ENCODE results near the gene HERPUD1. TPM values are rescaled to one million over a fixed set of nuclear protein-coding genes. Genes with fewer than 3 reads are reported as not detected.

The HERPUD1 gene
- total RNA-seq, 1 donor from 2014 or later: 114 TPM

DNA sequence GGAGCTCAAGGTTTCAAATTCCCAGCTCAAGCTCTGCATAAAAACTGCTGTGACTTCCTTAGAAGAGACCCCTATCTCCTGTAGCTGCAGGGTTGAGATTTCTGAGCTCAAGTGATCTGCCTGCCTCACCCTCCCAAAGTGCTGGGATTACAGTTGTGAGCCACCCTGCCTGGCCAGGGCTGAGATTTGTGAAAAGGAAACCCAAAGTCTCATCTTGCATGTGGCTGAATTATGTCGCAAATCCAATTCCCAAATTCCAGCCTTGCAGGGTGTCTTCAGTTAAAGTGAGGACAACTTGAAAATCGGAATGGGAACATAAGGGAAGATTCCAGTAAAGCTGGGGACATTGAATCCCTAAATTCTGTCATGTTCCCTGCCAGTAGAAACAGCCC lies 15.7 kb downstream of the HERPUD1 start:
- intact Hi-C loops (cut with DNase I): no loop called here
- DNase-seq (ENCODE audit: missing footprints): no peak
- ATAC-seq: no peak

DNA sequence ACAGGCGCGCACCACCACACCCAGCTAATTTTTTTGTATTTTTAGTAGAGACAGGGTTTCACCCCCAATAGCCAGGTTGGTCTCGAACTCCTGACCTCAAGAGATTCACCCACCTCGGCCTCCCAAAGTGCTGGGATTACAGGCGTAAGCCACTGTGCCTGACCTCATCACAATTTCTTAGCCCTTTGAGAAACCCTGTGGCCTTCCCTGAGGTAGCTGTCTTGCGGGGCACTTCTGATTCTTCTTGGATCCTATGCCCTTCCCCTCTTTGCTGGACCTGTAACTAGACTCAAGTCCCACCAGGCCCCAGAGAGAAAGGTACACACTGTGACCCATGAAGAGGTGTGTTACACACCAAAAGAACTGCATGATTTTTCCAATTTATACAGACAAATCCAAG lies 16.3 kb downstream of the HERPUD1 start:
- ATAC-seq (no peak), DNase-seq (ENCODE audit: missing footprints) (no peak)
- intact Hi-C loops (cut with DNase I): no loop called here

DNA sequence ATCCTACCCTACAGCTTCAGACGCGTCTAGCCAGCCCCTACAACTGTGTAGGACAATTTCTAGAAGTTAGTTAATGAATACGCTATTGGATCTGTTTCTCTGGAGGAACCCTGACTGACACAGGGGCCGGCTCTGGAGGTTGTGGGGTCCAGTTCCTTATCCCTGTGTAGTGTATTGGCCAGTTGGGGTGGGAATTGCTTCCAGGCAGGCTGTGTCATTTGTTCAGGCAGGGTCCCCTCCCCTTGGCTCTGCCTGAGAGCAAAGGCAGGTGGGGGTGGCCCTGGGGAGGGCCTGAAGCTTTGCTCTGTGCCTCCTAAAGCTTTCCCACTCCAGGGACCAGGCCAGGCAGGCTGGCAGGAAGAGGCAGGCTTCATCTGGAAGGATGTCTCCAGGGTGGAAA lies 18.1 kb downstream of the HERPUD1 start:
- intact Hi-C loops (cut with DNase I): no loop called here

DNA sequence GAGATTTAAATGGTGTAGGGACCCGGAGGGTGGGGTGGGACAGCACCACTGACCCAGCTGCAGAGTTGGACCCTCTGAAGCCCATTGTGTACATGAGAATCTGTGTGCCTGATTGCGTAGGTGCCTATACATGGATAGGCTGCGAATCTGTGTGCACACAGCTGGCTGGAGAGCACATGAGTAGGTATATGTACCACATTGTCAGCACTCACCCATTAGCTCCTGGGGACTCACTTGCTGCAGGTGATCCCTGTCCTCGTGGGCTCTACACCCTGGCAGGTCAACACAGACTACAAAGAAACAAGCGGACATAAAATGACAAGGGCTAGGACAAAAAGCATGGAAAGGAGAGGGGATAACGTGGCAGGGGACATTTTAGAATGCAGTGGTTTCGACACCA lies 18.5 kb downstream of the HERPUD1 start:
- ATAC-seq (no peak), DNase-seq (ENCODE audit: missing footprints) (no peak)
- intact Hi-C loops (cut with DNase I): no loop called here

More for the DNA sequence above, 18.1 kb downstream of the HERPUD1 start:
- ATAC-seq: no peak
- no peak for DNase-seq (ENCODE audit: missing footprints)

DNA sequence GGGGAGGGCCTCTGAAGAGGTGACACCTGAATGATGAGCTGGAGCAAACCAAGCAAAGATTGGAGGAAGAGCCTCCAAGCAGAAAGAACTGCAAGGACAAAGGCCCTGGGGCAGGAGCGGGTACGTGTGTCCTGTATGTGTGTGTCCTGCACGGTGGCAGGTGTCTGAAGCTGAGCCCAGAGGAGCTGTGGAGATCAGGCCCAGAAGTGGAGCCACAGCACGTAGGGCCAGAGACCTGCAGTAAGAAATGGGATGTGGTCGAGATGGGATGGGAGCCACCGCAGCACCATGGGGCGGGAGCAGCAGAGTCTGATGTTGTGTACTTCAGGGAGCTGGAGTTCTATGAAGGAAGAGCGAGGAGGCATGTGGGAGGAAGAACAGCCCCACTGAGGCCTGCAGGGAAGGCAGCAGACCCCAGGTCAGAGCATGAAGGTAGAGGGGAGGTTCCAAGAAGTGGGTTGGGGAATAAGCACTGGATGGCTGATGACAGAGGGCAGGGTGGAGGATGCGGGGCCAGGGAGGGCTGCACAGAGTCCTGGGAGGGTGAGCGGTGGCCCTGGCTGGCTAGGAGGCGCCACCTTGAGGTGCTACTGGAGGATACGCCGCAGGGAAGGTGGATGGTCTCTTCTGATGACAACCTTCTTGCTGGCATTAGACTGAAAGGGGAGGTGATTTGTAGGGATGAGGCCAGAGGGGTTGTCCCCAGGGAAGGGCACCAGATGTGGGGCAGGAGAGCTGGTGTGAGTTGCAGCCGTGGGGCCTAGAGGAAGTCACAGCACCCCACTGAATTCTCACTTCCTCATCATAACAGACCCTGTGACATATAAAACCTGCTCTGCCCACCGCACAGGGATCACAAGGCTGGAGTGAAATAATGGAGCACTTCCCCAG lies 19.2 kb downstream of the HERPUD1 start:
- peak; percentile 75 for ATAC-seq
- intact Hi-C loops (cut with DNase I): loop anchor here (1.0 kb wide), 1 partner anchor 84 kb away; no protein-coding TSS in a partner anchor
- no peak for DNase-seq (ENCODE audit: missing footprints)

DNA sequence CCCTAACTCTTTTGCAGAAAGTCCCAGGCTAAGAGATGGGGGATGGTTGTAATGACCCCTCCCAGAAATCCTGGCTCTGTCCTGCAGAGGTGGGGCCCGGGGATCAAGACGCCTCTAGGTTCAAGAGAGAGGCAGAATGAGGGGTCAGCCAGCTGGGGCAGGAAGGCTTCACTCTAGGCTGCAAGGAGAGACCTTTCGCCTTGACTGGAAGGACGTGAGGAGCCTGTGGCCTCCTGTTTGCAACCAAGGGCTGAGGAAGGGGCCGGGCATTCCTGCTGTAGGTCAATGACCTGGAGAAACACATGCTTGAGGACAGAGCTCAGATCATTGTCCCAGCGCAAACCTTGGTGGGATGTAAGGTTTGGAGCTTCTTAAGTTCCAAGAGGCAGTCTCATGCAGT lies 21.1 kb downstream of the HERPUD1 start:
- ATAC-seq: no peak
- no peak for DNase-seq (ENCODE audit: missing footprints)
- intact Hi-C loops (cut with DNase I): no loop called here

DNA sequence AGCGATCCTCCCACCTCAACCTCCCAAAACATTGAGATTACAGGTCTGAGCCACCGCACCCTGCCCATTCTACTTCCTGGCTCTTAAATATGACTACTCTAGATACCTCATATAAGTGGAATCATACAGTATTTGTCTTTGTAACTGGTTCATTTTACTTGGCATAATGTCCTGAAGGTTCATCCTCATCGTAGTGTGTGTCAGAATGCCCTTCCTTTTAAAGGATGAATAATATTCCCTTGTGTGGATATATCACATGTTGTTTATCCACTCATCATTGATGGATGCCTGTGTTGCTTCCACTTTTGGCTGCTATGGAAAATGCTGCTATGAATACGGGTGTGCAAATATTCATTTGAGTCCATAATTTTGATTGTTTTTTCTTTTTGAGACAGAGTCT lies 24.1 kb downstream of the HERPUD1 start:
- intact Hi-C loops (cut with DNase I): no loop called here
- DNase-seq (ENCODE audit: missing footprints) (no peak), ATAC-seq (no peak)

DNA sequence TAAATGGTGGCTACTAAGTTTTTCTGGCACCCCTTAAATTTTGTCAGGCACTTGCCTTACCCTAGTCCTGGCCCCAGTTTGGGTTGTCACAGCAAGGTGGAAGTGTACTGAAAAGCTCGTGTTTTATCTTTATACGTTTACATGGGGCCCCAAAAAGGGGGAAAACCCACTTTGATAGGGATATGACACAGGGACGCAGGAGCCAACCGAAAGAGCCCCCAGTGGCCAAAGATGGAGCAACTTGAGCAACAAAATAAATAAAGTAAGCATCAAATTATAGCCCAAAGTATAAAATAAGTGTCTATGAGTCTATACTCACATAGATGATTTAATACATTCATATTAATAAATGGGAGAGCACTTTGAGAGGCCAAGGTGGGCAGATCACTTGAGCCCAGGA lies 24.8 kb downstream of the HERPUD1 start:
- DNase-seq (ENCODE audit: missing footprints): no peak
- intact Hi-C loops (cut with DNase I): no loop called here
- ATAC-seq: no peak

DNA sequence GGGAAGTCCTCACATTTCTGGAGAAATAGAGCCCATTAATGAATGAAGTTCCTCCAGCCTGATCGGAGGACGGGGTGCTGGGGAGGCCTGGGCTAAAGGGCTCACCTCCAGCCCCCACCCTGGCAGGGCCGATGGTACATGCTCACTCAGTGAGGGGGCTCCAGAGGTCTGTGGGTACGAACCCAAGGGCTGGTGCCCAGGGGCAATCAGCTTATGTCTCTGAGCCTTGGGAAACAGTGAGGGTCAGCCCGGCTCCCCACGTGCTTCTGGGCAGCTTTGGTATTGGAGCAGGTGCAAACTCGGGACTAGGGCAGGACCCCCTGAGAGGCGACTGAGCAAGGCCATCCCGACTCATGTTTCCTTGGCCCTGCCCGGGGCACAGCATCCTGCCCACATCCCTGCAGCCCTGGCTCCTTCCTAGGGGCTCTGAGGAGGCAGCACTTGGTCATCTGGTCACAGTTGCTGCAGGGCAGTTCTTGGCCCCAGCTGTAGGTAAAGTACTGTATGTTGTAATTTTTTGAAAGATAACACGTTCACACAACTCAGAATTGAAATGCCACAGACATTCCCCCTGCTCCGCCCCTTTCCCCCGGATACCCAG lies 28.8 kb downstream of the HERPUD1 start:
- no peak for DNase-seq (ENCODE audit: missing footprints)
- intact Hi-C loops (cut with DNase I): no loop called here
- no peak for ATAC-seq

DNA sequence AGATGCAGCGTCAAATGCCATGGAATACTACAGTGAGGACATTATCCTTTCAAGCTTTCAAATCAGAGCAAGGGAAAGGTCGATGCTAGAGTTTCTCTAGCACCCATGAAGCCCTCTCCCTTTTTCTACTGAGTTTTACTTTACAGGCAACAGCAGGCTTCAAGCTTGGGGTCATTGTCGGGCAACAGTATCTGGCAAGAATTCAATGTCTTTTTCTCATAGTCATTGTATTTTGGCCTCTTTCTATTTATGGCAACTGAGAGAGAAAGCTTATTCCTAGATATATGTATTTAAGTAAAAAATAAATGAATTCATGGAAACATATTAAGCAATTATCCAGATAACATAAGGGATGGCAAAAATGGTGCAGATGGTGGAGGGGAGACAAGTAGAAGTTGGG lies 29.4 kb downstream of the HERPUD1 start:
- intact Hi-C loops (cut with DNase I): no loop called here
- DNase-seq (ENCODE audit: missing footprints) (no peak), ATAC-seq (no peak)

DNA sequence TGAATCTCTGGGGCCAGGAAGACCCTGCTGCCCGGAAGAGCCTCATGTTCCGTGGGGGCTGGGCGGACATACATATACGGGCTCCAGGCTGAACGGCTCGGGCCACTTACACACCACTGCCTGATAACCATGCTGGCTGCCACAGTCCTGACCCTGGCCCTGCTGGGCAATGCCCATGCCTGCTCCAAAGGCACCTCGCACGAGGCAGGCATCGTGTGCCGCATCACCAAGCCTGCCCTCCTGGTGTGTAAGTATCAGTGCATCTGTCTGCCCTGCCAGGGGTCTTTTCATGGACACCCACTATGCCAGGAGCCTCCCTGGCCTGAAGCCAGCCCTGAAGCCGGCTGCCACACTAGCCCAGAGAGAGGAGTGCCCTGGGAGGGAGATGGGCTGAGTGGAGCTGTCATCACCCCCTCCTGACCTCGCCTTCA lies 29.9 kb downstream of the HERPUD1 start, which contains the start of gene CETP:
TSS of gene CETP (plus strand) at position 100 of the 431 bp plus-strand sequence. CDS start at position 130, 30 bp downstream.
- DNase-seq (ENCODE audit: missing footprints) (no peak), ATAC-seq (peak; percentile 27)
- intact Hi-C loops (cut with DNase I): no loop called here

DNA sequence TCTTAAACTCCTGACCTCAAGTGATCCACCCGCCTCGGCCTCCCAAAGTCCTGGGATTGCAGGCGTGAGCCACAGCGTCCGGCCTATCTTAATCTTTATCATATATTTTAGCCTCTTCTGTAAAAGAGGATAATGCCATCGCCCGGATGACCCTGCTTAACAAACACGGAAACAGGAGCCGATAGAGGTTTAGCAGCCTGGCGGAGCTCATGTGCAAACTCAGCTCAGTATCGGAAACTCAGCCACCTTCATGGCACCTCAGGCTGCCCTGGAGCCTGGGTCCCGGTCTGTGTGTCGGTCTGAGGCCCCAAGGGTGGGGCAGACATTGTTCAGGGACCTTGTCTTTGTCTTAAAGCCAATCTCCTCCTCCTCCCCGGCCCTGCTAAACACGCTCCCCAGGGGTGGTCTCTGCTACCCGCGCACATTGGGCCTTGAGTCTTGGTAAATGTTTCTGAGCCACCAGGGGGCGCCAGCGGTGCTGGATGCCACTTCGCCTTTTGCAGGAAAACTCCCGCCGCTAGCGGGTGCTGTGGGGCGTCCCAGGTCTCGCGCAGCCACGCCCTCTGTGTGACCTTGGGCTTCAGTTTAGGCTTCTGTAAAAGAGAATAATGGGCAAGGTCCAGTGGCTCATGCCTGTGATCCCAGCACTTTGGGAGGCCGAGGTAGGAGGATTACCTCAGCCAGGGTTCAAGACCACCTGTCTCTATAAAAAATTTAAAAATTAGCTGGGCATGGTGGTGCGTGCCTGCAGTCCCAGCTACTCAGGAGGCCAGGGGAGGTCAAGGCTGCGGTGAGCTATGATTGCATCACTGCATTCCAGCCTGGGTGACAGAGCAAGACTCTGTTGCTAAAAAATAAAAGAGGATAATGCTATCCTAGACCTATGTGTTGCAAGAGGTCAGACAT lies 32.6 kb downstream of the HERPUD1 start:
- ATAC-seq (peak; percentile 51), DNase-seq (ENCODE audit: missing footprints) (peak; percentile 96)
- intact Hi-C loops (cut with DNase I): loop anchor here (1.0 kb wide), 1 partner anchor 81 kb away; no protein-coding TSS in a partner anchor

DNA sequence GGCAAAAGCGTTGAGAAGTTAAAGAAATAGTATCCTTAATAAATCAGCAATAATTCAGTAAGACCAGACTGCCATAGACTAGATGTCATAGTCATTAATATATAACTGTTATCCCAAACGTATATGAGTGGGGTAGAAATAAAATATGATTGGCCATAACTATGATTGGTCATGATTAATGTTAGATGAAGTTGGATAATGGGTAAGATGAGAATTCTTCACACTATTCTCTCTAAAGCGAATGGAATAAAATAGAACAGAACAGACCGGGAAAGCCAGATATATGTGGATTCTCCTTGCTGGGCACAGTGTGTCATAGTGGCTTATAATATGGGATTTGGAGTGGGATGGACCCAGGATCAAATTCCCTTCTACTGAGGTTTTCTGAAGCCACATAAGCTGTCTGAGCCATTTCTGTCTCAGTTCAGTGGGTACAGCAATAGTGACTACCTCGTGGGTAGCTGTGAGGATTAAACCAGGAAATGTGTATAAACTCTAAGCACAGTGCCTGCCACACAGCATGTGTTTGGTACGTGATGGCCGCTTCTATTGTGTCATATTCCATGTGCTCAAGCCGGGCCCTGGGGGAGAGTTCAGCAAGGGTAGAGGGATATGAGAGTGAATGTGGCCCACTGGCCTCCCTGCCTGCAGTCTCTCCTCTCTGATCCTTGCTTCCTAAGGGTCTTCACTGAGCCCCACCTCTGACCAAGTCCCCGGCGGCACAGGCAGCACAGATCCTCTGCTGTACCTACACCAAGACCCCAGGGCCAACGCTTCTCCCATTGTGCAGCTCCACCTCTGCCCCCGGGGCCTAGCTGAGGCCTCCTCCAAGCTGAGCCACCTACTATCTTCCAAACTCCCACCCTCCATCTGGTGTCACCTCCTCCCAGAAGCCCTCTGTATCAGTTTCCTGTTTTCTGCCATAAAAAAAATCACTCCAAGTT lies 33.5 kb downstream of the HERPUD1 start:
- ATAC-seq (no peak), DNase-seq (ENCODE audit: missing footprints) (no peak)
- intact Hi-C loops (cut with DNase I): no loop called here

DNA sequence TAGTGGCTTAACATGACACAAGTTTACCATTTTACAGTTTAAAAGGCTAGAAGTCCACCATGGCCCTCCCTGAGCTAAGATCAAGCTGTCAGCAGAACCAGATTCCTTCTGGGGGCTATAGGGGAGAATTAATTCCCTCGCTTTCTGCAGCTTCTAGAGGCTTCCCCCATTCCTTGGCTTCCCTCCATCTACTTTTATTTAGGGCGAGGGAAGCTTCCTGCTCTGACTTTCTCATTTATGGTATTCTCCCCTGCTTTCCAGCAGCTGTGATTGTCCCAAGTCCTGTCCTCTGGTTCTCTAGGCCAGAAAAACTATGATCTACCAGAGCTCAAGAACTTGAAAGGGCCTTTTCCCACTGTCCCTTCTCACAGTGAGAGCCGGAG lies 34.1 kb downstream of the HERPUD1 start:
- no peak for DNase-seq (ENCODE audit: missing footprints)
- intact Hi-C loops (cut with DNase I): no loop called here
- no peak for ATAC-seq

DNA sequence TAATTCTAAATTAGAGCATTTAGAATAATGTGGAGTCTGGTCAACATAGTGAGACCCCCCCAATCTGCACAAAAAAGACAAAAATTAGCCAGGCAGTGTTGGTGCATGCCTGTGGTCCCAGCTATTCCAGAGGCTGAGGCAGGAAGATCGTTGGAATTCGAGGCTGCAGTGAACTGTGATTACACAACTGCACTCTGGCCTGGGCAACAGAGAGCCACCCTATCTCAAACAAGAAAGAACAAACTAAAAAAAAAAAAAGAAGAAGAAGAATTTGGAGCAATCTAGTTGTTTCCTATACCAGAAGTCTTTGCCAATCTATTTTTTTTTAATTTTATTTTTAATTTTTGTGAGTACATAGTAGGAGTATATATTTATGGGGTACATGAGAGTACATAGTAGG lies 35.8 kb downstream of the HERPUD1 start:
- ATAC-seq (no peak), DNase-seq (ENCODE audit: missing footprints) (no peak)
- intact Hi-C loops (cut with DNase I): no loop called here

DNA sequence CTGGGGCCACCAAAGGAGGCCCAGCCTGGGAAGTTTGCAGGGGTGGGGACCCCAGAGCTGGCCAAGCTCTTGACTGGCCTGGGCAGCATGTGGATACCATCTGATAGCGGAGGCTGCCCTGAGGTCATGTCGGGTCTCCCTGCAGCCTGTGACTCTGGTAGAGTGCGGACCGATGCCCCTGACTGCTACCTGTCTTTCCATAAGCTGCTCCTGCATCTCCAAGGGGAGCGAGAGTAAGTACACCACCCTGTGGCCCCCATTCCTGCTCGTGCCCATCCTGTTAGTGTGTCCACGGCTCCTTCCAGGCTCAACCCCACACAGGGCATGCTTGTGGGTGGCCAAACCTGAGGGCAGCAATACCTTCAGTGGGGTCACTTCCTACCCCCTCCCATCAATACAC lies 37.8 kb downstream of the HERPUD1 start:
- no peak for DNase-seq (ENCODE audit: missing footprints)
- intact Hi-C loops (cut with DNase I): no loop called here
- no peak for ATAC-seq

DNA sequence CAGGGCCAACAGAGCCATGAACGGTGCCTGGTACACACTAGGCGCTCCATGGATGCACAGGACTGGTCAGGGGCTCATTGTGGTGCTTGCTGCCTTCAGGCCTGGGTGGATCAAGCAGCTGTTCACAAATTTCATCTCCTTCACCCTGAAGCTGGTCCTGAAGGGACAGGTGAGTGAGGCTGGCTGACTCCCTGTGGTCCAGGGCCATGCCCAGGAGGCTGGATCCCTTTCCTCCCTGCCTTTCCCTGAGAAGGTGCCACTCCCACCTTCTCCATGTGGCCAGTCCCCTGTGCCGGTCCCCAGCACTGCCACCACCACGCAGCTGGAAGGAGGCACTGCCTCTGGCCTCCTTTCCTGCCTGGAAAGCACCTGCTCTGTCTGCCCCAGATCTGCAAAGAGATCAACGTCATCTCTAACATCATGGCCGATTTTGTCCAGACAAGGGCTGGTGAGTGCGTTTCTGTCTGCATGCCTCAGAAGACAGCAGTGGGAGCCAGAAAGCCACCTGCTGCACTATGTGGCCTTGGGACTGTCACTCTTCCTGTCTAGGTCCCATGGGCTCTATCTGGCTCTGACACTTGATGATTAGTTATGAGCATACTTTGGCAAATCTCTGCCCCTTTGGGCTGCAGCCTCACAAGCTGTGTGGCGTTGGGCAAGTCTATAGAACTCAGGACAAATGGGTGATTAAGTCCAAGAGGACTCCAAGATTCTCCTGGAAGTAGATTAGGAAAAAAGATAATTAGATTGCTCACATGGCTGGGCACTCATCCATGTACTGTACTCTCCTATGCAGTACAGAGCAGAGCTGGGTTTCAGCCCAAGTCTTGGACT lies 39.2 kb downstream of the HERPUD1 start:
- ATAC-seq (no peak), DNase-seq (ENCODE audit: missing footprints) (no peak)
- intact Hi-C loops (cut with DNase I): no loop called here

DNA sequence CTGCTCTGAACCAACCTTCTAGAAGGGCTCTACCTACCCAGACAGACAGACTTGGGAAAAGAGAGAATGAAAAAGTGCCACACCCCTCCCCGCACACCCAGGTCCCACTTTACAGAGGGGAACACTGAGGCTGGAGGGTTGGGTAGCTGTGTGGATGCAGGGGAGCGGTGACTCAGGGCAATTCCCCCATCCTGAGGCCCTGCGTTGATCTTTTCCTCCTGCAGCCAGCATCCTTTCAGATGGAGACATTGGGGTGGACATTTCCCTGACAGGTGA lies 39.8 kb downstream of the HERPUD1 start:
- intact Hi-C loops (cut with DNase I): no loop called here
- ATAC-seq (no peak), DNase-seq (ENCODE audit: missing footprints) (no peak)
